ENCODE results near the gene KCNK5.
A peak's percentile ranks its signal among the peaks of the same experiment; 100 is the strongest.

Gene KCNK5, protein sequence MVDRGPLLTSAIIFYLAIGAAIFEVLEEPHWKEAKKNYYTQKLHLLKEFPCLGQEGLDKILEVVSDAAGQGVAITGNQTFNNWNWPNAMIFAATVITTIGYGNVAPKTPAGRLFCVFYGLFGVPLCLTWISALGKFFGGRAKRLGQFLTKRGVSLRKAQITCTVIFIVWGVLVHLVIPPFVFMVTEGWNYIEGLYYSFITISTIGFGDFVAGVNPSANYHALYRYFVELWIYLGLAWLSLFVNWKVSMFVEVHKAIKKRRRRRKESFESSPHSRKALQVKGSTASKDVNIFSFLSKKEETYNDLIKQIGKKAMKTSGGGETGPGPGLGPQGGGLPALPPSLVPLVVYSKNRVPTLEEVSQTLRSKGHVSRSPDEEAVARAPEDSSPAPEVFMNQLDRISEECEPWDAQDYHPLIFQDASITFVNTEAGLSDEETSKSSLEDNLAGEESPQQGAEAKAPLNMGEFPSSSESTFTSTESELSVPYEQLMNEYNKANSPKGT

DNA sequence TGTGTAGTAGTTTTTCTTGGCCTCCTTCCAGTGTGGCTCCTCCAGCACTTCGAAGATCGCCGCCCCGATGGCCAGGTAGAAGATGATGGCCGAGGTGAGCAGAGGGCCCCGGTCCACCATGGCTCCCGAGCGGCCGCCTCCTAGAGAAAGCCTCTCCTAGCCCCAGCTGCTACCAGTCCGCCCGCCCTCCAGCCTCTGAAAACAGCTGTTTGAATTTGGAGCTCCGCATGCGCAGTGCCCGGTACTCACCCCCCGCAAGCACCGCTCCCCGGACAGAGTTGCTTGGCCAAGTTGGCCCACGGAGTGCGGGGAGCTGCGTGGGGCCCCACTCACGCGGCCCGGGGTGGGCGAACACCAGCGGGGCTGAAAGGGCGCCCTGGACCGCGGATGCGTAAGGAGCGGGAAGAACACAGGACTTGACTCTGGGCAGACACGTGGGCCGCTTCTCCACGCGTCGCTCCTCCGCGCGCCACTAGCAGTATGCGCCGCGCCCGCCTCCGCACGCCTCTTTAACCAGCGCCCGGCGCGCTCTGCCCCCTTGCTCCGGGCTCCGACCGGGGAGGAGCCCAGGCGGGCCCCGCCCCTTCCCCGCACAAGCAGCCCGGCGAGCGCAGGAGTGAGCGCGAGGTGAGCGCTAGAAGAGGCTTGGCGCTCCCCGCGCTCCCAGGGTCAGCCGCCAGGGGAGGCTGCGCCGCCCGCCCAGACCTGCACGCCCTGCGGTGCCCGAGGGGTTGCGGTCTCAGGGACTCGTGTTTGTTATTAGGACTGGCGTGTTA, at the start of gene KCNK5:
KCNK5 (minus strand) TSS at position 484 of the 776 bp plus-strand sequence; CDS start at position 120, 364 bp downstream.
- peak; percentile 22 for DNase-seq (ENCODE audit: low read depth)
- peak; percentile 7 for TF ChIP-seq CTCF (IDR thresholded peaks at IDR 0.05; ENCODE audit: low read length, missing control alignments)
- peak within 1 kb of the TSS; percentile 19 for H3K4me3 ChIP-seq (replicated peaks; ENCODE audit: low read depth, low read length)

GRCh38 chr6:39276379-39276995, 47.2 kb upstream of the KCNK5 start:
- no peak for DNase-seq (ENCODE audit: low read depth)
- H3K4me3 ChIP-seq (replicated peaks; ENCODE audit: low read depth, low read length) = no peak overlapping the region
- no peak for TF ChIP-seq CTCF (IDR thresholded peaks at IDR 0.05; ENCODE audit: low read length, missing control alignments)

- H3K4me3 ChIP-seq (replicated peaks; ENCODE audit: low read depth, low read length) = no peak overlapping the region
- TF ChIP-seq CTCF (IDR thresholded peaks at IDR 0.05; ENCODE audit: low read length, missing control alignments) = no peak
- no peak for DNase-seq (ENCODE audit: low read depth)
These were observed 45.6 kb upstream of the KCNK5 start for GRCh38 chr6:39274903-39275302.

- no peak overlapping the region for H3K4me3 ChIP-seq (replicated peaks; ENCODE audit: low read depth, low read length)
- TF ChIP-seq CTCF (IDR thresholded peaks at IDR 0.05; ENCODE audit: low read length, missing control alignments) = no peak
- no peak for DNase-seq (ENCODE audit: low read depth)
These were observed 45.2 kb upstream of the KCNK5 start for GRCh38 chr6:39274471-39274870.

- no peak for DNase-seq (ENCODE audit: low read depth)
- TF ChIP-seq CTCF (IDR thresholded peaks at IDR 0.05; ENCODE audit: low read length, missing control alignments) = no peak
- no peak overlapping the region for H3K4me3 ChIP-seq (replicated peaks; ENCODE audit: low read depth, low read length)
These were observed 44.1 kb upstream of the KCNK5 start for GRCh38 chr6:39273406-39273821.

- DNase-seq (ENCODE audit: low read depth) = no peak
- TF ChIP-seq CTCF (IDR thresholded peaks at IDR 0.05; ENCODE audit: low read length, missing control alignments) = no peak
These were observed 40.7 kb upstream of the KCNK5 start for GRCh38 chr6:39269961-39270360.

More at GRCh38 chr6:39269961-39270360, 40.7 kb upstream of the KCNK5 start:
- no peak overlapping the region for H3K4me3 ChIP-seq (replicated peaks; ENCODE audit: low read depth, low read length)

Data from fibroblast of pulmonary artery (primary cell).